HG02973 (cell line): ENCODE measurements around the gene NDUFB2.
A peak's percentile ranks its signal among the peaks of the same experiment; 100 is the strongest.
"Not testable (repeated sequence)": the region's sequence is repeated elsewhere in the genome, so short reads cannot be mapped to it uniquely, and the experiment has no call there.

Experiments used
- ATAC-seq: cut with Tn5 transposase; IDR thresholded peaks from one replicate; pipeline ENCODE4 v1.9.1; 2021; ENCODE audit warnings: moderate library complexity; ENCODE audit not compliant: unreplicated experiment

The NDUFB2 gene

GRCh38 chr7:140672382-140673062 is 24.0 kb upstream of the NDUFB2 start, which contains the start of gene ADCK2:
TSS of gene ADCK2 (plus strand) at chr7:140672945. CDS start at chr7:140673331, 386 bp downstream.
- ATAC-seq = peak; percentile 41

GRCh38 chr7:140673063-140673773 is 23.3 kb upstream of the NDUFB2 start:
- ATAC-seq = peak; percentile 32

- ATAC-seq = no peak
These were observed 22.7 kb upstream of the NDUFB2 start for GRCh38 chr7:140673774-140674155.

GRCh38 chr7:140674356-140674800 is 22.1 kb upstream of the NDUFB2 start:
- peak; percentile 44 for ATAC-seq

- no peak for ATAC-seq
These were observed 21.4 kb upstream of the NDUFB2 start for GRCh38 chr7:140674899-140675701.

- ATAC-seq = no peak
These were observed 20.8 kb upstream of the NDUFB2 start for GRCh38 chr7:140675726-140676125.

- ATAC-seq = peak; percentile 47
These were observed 20.2 kb upstream of the NDUFB2 start for GRCh38 chr7:140676306-140676705.

GRCh38 chr7:140676956-140677355 is 19.6 kb upstream of the NDUFB2 start:
- ATAC-seq = not testable (repeated sequence)

- no peak for ATAC-seq
These were observed 19.0 kb upstream of the NDUFB2 start for GRCh38 chr7:140677496-140677895.

GRCh38 chr7:140678081-140678815 is 18.3 kb upstream of the NDUFB2 start:
- ATAC-seq = no peak

- ATAC-seq = no peak
These were observed 17.7 kb upstream of the NDUFB2 start for GRCh38 chr7:140678816-140679130.

- ATAC-seq = no peak
These were observed 17.3 kb upstream of the NDUFB2 start for GRCh38 chr7:140679186-140679585.

- no peak for ATAC-seq
These were observed 15.6 kb upstream of the NDUFB2 start for GRCh38 chr7:140680886-140681285.

- ATAC-seq = no peak
These were observed 14.7 kb upstream of the NDUFB2 start for GRCh38 chr7:140681766-140682165.

GRCh38 chr7:140683657-140684056 is 12.9 kb upstream of the NDUFB2 start:
- no peak for ATAC-seq

- no peak for ATAC-seq
These were observed 12.2 kb upstream of the NDUFB2 start for GRCh38 chr7:140684066-140684950.

GRCh38 chr7:140685407-140686087 is 11.0 kb upstream of the NDUFB2 start:
- ATAC-seq = no peak

- no peak for ATAC-seq
These were observed 9.6 kb upstream of the NDUFB2 start for GRCh38 chr7:140686921-140687320.

GRCh38 chr7:140688341-140688740 is 8.2 kb upstream of the NDUFB2 start:
- no peak for ATAC-seq
